ENCODE measurements around the gene PACSIN1. TPM values are rescaled to one million over a fixed set of nuclear protein-coding genes. Genes with fewer than 3 reads are reported as not detected.

Gene PACSIN1
- total and polyA plus RNA-seq, 2 of the 4 experiments (the other 2 are of a cell fraction) = 0.02 TPM; not detected in 1

DNA sequence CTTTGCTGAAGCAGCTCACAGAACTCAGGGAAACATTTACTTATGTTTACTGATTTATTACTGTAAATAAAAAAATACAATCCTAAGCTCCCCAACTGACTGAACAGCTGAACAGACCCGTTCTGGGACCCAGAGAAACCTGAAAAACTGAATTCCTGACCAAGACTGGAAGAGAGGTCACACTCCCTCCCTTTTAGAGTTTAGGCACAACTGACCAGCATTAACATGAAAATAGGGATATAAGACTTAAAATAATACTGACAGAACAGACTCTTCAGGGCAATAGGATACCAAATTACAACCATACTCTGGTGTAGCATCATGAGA lies 28.3 kb upstream of the PACSIN1 start:
- no peak overlapping the region for H3K14ac ChIP-seq (replicated peaks; ENCODE audit: low read depth, low read length)
- no peaks in the 10 kb centered on the region; the same call in 1 of the 2 replicates for H3K9me3 ChIP-seq (ENCODE audit: control insufficient read depth, insufficient read depth, low read length)
- TF ChIP-seq CTCF (conservative IDR thresholded peaks at IDR 0.05; ENCODE audit: low read depth, low read length) (no peak), BHLHE40 (IDR thresholded peaks at IDR 0.05; ENCODE audit: low read depth, low read length) (no peak), FOS (IDR thresholded peaks at IDR 0.05; ENCODE audit: low read depth, low read length) (no peak), RCOR1 (IDR thresholded peaks at IDR 0.05; ENCODE audit: insufficient replicate concordance, low read length) (no peak), MAZ (IDR thresholded peaks at IDR 0.05; ENCODE audit: borderline replicate concordance, low read depth, low read length) (no peak), CEBPB (IDR thresholded peaks at IDR 0.05; ENCODE audit: low read depth, low read length) (no peak), ELK1 (IDR thresholded peaks at IDR 0.05; ENCODE audit: borderline replicate concordance, low read depth, low read length) (no peak), POLR2A (IDR thresholded peaks at IDR 0.05; ENCODE audit: low read depth, low read length) (no peak), RFX5 (IDR thresholded peaks at IDR 0.05; ENCODE audit: low read depth, low read length) (no peak), SMC3 (IDR thresholded peaks at IDR 0.05; ENCODE audit: low read depth, low read length) (no peak), NFE2L2 (IDR thresholded peaks at IDR 0.05; ENCODE audit: low read depth, low read length) (no peak)
- no CpG with 5 or more reads among the region's 1 CpG for WGBS, 2 experiments (ENCODE audit: extremely low coverage in 2 of 2, insufficient read length in 1 of 2)
- H4K8ac ChIP-seq (ENCODE audit: low read depth in 2 of 2, low read length in 2 of 2) = no peak overlapping the region
- H3K27ac ChIP-seq (ENCODE audit: insufficient read depth, low read length) = no peak overlapping the region
- no peak overlapping the region for H2AFZ ChIP-seq (replicated peaks; ENCODE audit: low read length, poor library complexity)
- no peak overlapping the region for H2BK20ac ChIP-seq (ENCODE audit: low read depth, low read length)
- no peak overlapping the region for H4K5ac ChIP-seq (ENCODE audit: low read depth, low read length)
- ChIA-PET CTCF (no interaction called here), POLR2A (ENCODE audit: unreplicated experiment) (no interaction called here)
- no peaks in the 10 kb centered on the region for H3K79me1 ChIP-seq (ENCODE audit: low read depth in 1 of 2, low read length in 2 of 2)
- no peak overlapping the region for H2AK5ac ChIP-seq (ENCODE audit: low read depth, low read length)
- intact Hi-C loops (cut with micrococcal nuclease) (no loop called here), dilution Hi-C loops (cut with HindIII; ENCODE audit: low sequenced_read_pairs, unreplicated experiment) (no loop called here), in situ Hi-C loops (cut with MboI; ENCODE audit: low sequenced_read_pairs) (no loop called here)
- H2BK120ac ChIP-seq (ENCODE audit: low read depth, low read length) = no peak overlapping the region
- no peak overlapping the region for H3K4me2 ChIP-seq (ENCODE audit: low read depth, low read length)
- BruUV-seq (replicated peaks) = no TSS peak
- H2AK9ac ChIP-seq (replicated peaks; ENCODE audit: low read depth, low read length, poor library complexity) = no peak overlapping the region
- H3K27me3 ChIP-seq (ENCODE audit: control insufficient read depth, insufficient read depth, low read length) = peaks cover 5% of the 10 kb centered on the region
- no peaks in the 10 kb centered on the region for H3K4me1 ChIP-seq (ENCODE audit: control insufficient read depth, insufficient read depth, low read length)
- H3K9me1 ChIP-seq (ENCODE audit: insufficient read depth, low read length) = no peaks in the 10 kb centered on the region
- no peak overlapping the region for H2BK15ac ChIP-seq (ENCODE audit: low read depth, low read length)
- no peak overlapping the region for H2BK5ac ChIP-seq (ENCODE audit: low read depth, low read length, poor library complexity, severe bottlenecking)
- no peak overlapping the region for H3K4me3 ChIP-seq (ENCODE audit: insufficient read depth, low read depth, low read length)
- H3K18ac ChIP-seq (ENCODE audit: low read depth, low read length) = no peak overlapping the region
- no peak overlapping the region for H3K56ac ChIP-seq (ENCODE audit: extremely low read depth, insufficient read depth, low read length)
- no peaks in the 10 kb centered on the region for H4K20me1 ChIP-seq (ENCODE audit: insufficient read depth, low read length)
- DNase-seq (no peak), ATAC-seq (ENCODE audit: low read depth) (no peak)
- no peak overlapping the region for H4K91ac ChIP-seq (ENCODE audit: insufficient read depth, low read depth, low read length)
- no peak overlapping the region for H3K4ac ChIP-seq (ENCODE audit: low read depth, low read length)
- H3K23ac ChIP-seq (ENCODE audit: low read depth, low read length) = no peak overlapping the region
- no peaks in the 10 kb centered on the region for H3K36me3 ChIP-seq (ENCODE audit: control insufficient read depth, insufficient read depth, low read length)
- H3K9ac ChIP-seq (ENCODE audit: low read depth, low read length) = no peak overlapping the region
